ENCODE results near the gene HIF1AN. TPM values are rescaled to one million over a fixed set of nuclear protein-coding genes. Genes with fewer than 3 reads are reported as not detected.

HIF1AN gene
- total RNA-seq, 1 experiment from 2014 or later = 83.1 TPM

DNA sequence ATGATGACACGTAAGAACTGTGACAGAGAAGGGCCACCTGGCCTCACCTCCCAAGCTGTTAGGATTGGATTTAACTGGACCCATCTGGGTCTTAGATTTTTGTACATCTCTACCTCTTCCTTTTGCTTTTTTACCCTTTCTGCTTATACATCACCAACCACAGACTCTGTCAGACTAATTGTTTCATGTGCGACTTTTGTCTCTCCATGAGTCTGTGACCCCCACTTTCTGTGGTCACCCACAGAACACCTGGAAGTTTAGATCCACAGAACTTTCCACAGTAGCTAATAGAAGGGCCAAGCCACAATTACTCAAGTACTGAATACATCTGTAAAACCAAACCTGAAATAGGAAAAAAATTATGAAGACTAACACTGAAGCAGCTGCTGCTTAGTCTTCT lies 39.2 kb upstream of the HIF1AN start:
- no TSS peak for BruUV-seq (replicated peaks)

DNA sequence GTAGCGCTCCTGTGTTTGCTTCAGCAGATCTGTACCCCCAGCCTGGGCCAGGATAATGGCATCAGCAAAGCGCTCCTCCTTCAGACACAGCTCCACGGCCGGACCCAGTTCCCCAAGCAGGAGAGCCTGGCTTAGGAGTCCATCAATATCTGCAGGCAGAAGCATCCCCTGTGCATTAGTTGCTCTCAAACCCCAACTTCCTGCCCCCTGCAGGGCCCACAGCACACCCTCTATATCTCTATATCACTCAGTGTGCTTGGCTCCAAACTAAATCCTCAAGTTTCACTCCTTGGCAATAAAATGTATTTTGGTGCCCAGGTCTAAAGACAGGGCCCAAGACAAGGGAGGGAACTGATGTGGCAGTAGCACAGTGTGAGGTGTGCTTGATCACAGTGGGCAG lies 37.7 kb upstream of the HIF1AN start:
- in situ Hi-C loops (cut with HindIII; ENCODE audit: low pct_unique_long_range_greater_than_20kb, low sequenced_read_pairs) (no loop called here), intact Hi-C loops (cut with micrococcal nuclease; ENCODE audit: unreplicated experiment) (no loop called here)
- H3K9me3 ChIP-seq (ENCODE audit: control insufficient read depth, insufficient read depth, low read depth, low read length) = no peaks in the 10 kb centered on the region
- no peak overlapping the region for H3K27ac ChIP-seq (ENCODE audit: low read length)
- H3K27me3 ChIP-seq (ENCODE audit: control insufficient read depth, insufficient read depth, low read length) = no peaks in the 10 kb centered on the region
- H3K4me3 ChIP-seq (ENCODE audit: low read depth in 2 of 2, low read length in 2 of 2) = no peak overlapping the region
- no peaks in the 10 kb centered on the region for H3K36me3 ChIP-seq (ENCODE audit: control insufficient read depth, insufficient read depth, low read length)
- POLR2A ChIA-PET = interaction anchor here (0.6 kb wide), 1 partner anchor 44 kb away, joined by 3 read pairs; no protein-coding TSS in a partner anchor
- TF ChIP-seq, protein P1, sequence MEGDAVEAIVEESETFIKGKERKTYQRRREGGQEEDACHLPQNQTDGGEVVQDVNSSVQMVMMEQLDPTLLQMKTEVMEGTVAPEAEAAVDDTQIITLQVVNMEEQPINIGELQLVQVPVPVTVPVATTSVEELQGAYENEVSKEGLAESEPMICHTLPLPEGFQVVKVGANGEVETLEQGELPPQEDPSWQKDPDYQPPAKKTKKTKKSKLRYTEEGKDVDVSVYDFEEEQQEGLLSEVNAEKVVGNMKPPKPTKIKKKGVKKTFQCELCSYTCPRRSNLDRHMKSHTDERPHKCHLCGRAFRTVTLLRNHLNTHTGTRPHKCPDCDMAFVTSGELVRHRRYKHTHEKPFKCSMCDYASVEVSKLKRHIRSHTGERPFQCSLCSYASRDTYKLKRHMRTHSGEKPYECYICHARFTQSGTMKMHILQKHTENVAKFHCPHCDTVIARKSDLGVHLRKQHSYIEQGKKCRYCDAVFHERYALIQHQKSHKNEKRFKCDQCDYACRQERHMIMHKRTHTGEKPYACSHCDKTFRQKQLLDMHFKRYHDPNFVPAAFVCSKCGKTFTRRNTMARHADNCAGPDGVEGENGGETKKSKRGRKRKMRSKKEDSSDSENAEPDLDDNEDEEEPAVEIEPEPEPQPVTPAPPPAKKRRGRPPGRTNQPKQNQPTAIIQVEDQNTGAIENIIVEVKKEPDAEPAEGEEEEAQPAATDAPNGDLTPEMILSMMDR (IDR thresholded peaks at IDR 0.05) = no peak
- no peak for TF ChIP-seq SIN3A (IDR thresholded peaks at IDR 0.05; ENCODE audit: borderline replicate concordance, insufficient read depth, low read depth, low read length)
- no peak for TF ChIP-seq TCF7L2 (IDR thresholded peaks at IDR 0.05; ENCODE audit: low read depth, low read length)
- TF ChIP-seq POLR2AphosphoS5 (IDR thresholded peaks at IDR 0.05; ENCODE audit: low read depth, low read length) = no peak
- TF ChIP-seq, protein P2, sequence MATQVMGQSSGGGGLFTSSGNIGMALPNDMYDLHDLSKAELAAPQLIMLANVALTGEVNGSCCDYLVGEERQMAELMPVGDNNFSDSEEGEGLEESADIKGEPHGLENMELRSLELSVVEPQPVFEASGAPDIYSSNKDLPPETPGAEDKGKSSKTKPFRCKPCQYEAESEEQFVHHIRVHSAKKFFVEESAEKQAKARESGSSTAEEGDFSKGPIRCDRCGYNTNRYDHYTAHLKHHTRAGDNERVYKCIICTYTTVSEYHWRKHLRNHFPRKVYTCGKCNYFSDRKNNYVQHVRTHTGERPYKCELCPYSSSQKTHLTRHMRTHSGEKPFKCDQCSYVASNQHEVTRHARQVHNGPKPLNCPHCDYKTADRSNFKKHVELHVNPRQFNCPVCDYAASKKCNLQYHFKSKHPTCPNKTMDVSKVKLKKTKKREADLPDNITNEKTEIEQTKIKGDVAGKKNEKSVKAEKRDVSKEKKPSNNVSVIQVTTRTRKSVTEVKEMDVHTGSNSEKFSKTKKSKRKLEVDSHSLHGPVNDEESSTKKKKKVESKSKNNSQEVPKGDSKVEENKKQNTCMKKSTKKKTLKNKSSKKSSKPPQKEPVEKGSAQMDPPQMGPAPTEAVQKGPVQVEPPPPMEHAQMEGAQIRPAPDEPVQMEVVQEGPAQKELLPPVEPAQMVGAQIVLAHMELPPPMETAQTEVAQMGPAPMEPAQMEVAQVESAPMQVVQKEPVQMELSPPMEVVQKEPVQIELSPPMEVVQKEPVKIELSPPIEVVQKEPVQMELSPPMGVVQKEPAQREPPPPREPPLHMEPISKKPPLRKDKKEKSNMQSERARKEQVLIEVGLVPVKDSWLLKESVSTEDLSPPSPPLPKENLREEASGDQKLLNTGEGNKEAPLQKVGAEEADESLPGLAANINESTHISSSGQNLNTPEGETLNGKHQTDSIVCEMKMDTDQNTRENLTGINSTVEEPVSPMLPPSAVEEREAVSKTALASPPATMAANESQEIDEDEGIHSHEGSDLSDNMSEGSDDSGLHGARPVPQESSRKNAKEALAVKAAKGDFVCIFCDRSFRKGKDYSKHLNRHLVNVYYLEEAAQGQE (IDR thresholded peaks at IDR 0.05; ENCODE audit: insufficient read depth in 1 of 2, low read depth in 2 of 2, low read length in 1 of 2) = no peak
- DNase-seq (ENCODE audit: low read depth, low spot score) (no peak), ATAC-seq (no peak)
- CTCF ChIA-PET = interaction anchor here (0.6 kb wide), 1 partner anchor 68 kb away, joined by 6 read pairs; no protein-coding TSS in a partner anchor
- no TSS peak for BruUV-seq (replicated peaks)
- H3K4me1 ChIP-seq (ENCODE audit: control insufficient read depth, insufficient read depth, low read length) = no peaks in the 10 kb centered on the region

More for the DNA sequence above, 39.2 kb upstream of the HIF1AN start:
- no peak for TF ChIP-seq TCF7L2 (IDR thresholded peaks at IDR 0.05; ENCODE audit: low read depth, low read length)
- TF ChIP-seq, protein P2 (IDR thresholded peaks at IDR 0.05; ENCODE audit: insufficient read depth in 1 of 2, low read depth in 2 of 2, low read length in 1 of 2) = no peak
- TF ChIP-seq, protein P1 (IDR thresholded peaks at IDR 0.05) = no peak
- TF ChIP-seq SIN3A (IDR thresholded peaks at IDR 0.05; ENCODE audit: borderline replicate concordance, insufficient read depth, low read depth, low read length) = no peak
- no peak for TF ChIP-seq POLR2AphosphoS5 (IDR thresholded peaks at IDR 0.05; ENCODE audit: low read depth, low read length)
- DNase-seq (ENCODE audit: low read depth, low spot score) (no peak), ATAC-seq (no peak)
- no peaks in the 10 kb centered on the region for H3K4me1 ChIP-seq (ENCODE audit: control insufficient read depth, insufficient read depth, low read length)
- no peak overlapping the region for H3K27ac ChIP-seq (ENCODE audit: low read length)
- in situ Hi-C loops (cut with HindIII; ENCODE audit: low pct_unique_long_range_greater_than_20kb, low sequenced_read_pairs) = no loop called here
- H3K9me3 ChIP-seq (ENCODE audit: control insufficient read depth, insufficient read depth, low read depth, low read length) = no peaks in the 10 kb centered on the region
- ChIA-PET POLR2A (no interaction called here), CTCF (interaction anchor here (0.8 to 3.1 kb wide), 2 partner anchors 14 to 22 kb away, joined by 3 to 10 read pairs; no protein-coding TSS in a partner anchor)
- H3K36me3 ChIP-seq (ENCODE audit: control insufficient read depth, insufficient read depth, low read length) = no peaks in the 10 kb centered on the region
- H3K4me3 ChIP-seq (ENCODE audit: low read depth in 2 of 2, low read length in 2 of 2) = no peak overlapping the region
- intact Hi-C loops (cut with micrococcal nuclease; ENCODE audit: unreplicated experiment) = no loop called here
- H3K27me3 ChIP-seq (ENCODE audit: control insufficient read depth, insufficient read depth, low read length) = no peaks in the 10 kb centered on the region

Data from Panc1 (cell line).